GM12892 (cell line): ENCODE results near the gene PHPT1.

Experiments
- POLR2A ChIP-seq: IDR thresholded peaks from 2 replicates; pipeline ENCODE4 v1.6.1; 2011; ENCODE audit warnings: low read depth, low read length, control low read depth
- TAF1 ChIP-seq: IDR thresholded peaks from 2 replicates; pipeline ENCODE4 v1.6.1; 2011; ENCODE audit warnings: low read depth, mild to moderate bottlenecking, control low read depth, low read length, borderline replicate concordance

GRCh38 chr9:136821826-136822544 is 27.2 kb upstream of the PHPT1 start:
- TF ChIP-seq POLR2A (no peak), TAF1 (no peak)
